ENCODE measurements around the gene SLC35G6. TPM values are rescaled to one million over a fixed set of nuclear protein-coding genes. Genes with fewer than 3 reads are reported as not detected.

The SLC35G6 gene
- total RNA-seq, 4 donors from 2014 or later: not detected

DNA sequence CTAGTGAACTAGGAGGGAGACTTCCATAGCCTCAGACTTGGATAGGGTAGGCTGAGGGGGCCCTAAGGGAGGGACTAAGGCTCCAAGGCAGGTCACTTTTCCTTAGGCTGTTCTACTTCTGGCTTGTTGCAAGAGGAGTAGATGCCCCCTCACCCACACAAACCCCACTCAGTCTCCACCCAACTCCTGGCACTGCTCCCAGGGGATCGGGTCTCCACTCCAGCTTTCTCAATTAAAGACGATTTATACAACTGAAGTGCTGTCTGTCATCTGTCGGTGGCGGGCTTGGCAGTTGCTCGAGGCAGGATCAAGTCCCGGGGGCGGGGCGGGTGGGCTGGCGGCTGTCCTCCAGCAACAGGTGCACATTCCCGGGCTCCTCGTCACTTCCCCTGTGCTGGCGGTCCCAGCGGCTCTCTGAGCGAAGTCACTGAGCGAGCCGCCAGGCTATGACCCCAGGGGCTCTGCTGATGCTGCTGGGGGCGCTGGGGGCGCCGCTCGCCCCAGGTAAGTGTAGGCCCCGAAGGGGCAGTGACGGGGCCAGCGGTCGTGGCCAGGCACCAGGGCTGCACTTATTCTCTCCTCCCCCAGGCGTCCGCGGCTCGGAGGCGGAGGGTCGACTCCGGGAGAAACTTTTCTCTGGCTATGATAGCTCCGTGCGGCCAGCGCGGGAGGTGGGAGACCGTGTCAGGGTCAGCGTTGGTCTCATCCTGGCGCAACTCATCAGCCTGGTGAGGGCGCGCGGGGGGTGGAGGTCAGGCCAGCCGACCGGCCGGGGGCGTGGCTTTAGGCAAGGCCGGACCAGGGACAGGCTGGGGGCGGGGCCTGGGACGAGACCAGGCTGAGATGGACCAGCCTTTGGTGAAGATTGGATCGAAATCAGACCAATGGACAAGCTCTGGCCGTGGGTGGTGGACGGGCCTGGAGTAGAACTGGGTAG is 36.3 kb upstream of the SLC35G6 start, which contains the start of gene CHRNB1:
Gene CHRNB1, plus strand, starts transcription at position 380 of the 937 bp plus-strand sequence. Its CDS starts 67 bp downstream, at position 447.
- no peaks in the 10 kb centered on the region for H3K36me3 ChIP-seq
- 6 to 9% methylated on average over 9 to 12 of the region's 51 CpGs for WGBS, 2 donors
- H3K27ac ChIP-seq: peak within 1 kb of the TSS; percentile 39 to 80 (median 57)
- H3K27me3 ChIP-seq: peaks cover 0 to 61% (median 5%) of the 10 kb centered on the region in 4 donors
- no peak for DNase-seq
- H3K4me1 ChIP-seq: peaks cover 26 to 55% (median 35%) of the 10 kb centered on the region in 3 donors
- H3K4me3 ChIP-seq: peak within 1 kb of the TSS; percentile 11 to 64 (median 42)
- H3K9me3 ChIP-seq: no peaks in the 10 kb centered on the region
- intact Hi-C loops (cut with DNase I): loop anchor here (5.0 kb wide), 1 partner anchor 32 kb away; the partner anchor contains the start of gene ZBTB4
- TF ChIP-seq, protein P1, sequence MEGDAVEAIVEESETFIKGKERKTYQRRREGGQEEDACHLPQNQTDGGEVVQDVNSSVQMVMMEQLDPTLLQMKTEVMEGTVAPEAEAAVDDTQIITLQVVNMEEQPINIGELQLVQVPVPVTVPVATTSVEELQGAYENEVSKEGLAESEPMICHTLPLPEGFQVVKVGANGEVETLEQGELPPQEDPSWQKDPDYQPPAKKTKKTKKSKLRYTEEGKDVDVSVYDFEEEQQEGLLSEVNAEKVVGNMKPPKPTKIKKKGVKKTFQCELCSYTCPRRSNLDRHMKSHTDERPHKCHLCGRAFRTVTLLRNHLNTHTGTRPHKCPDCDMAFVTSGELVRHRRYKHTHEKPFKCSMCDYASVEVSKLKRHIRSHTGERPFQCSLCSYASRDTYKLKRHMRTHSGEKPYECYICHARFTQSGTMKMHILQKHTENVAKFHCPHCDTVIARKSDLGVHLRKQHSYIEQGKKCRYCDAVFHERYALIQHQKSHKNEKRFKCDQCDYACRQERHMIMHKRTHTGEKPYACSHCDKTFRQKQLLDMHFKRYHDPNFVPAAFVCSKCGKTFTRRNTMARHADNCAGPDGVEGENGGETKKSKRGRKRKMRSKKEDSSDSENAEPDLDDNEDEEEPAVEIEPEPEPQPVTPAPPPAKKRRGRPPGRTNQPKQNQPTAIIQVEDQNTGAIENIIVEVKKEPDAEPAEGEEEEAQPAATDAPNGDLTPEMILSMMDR (IDR thresholded peaks at IDR 0.05): peak in 2 of 6 experiments; percentile 4 to 6
- TF ChIP-seq POLR2A (IDR thresholded peaks at IDR 0.05): no peak

DNA sequence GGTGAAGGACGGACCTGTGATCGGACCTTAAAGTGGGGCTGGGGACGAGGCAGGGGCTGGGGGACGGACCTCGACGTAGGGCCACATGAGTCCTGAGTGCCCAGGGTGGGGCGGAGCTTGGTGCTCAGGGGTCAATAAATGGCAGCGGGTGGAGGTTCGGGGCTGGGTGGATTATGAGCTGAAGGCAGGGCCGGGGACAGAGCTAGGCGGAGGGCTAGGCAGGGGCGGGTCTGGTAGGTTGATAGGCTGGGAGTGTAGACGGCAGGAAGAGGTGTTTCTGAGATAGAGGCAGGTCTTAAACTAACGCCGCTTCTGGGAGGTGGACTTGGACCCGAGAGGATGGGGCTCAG is 35.7 kb upstream of the SLC35G6 start:
- peak overlapping the region; percentile 11 to 64 (median 42) for H3K4me3 ChIP-seq
- 15 to 22% methylated on average over 16 of the region's 16 CpGs for WGBS, 2 donors
- peaks cover 0 to 55% (median 3%) of the 10 kb centered on the region in 4 donors for H3K27me3 ChIP-seq
- H3K4me1 ChIP-seq: peaks cover 22 to 55% (median 29%) of the 10 kb centered on the region in 3 donors
- no peaks in the 10 kb centered on the region for H3K36me3 ChIP-seq
- intact Hi-C loops (cut with DNase I): no loop called here
- DNase-seq: no peak
- H3K27ac ChIP-seq: peak overlapping the region in 3 of 4 donors; percentile 38 to 80 (median 67)
- no peak for TF ChIP-seq POLR2A (IDR thresholded peaks at IDR 0.05)
- TF ChIP-seq, protein P1 (IDR thresholded peaks at IDR 0.05): no peak
- no peaks in the 10 kb centered on the region for H3K9me3 ChIP-seq

DNA sequence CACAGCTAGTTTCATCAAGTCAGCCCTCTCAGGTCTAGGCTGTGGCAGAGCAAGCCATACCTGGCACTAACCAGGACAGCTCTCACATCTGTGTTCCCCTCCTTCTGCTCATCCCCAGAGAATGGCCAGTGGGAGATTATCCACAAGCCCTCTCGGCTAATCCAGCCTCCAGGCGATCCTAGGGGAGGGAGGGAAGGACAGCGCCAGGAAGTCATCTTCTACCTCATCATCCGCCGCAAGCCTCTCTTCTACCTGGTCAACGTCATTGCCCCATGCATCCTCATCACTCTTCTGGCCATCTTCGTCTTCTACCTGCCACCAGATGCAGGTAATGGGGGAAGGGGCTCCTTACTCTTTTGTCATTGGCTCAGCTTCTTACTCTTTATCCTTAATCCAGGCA is 32.8 kb upstream of the SLC35G6 start:
- 84 to 92% methylated on average over 7 of the region's 7 CpGs for WGBS, 2 donors
- H3K27ac ChIP-seq: no peak overlapping the region
- intact Hi-C loops (cut with DNase I): no loop called here
- no peak overlapping the region for H3K4me3 ChIP-seq
- peaks cover 0 to 50% (median 3%) of the 10 kb centered on the region in 4 donors for H3K27me3 ChIP-seq
- TF ChIP-seq, protein P1 (IDR thresholded peaks at IDR 0.05): no peak
- TF ChIP-seq POLR2A (IDR thresholded peaks at IDR 0.05): no peak
- no peak for DNase-seq
- H3K4me1 ChIP-seq: peaks cover 22 to 56% (median 28%) of the 10 kb centered on the region in 3 donors
- H3K9me3 ChIP-seq: no peaks in the 10 kb centered on the region
- no peaks in the 10 kb centered on the region for H3K36me3 ChIP-seq

DNA sequence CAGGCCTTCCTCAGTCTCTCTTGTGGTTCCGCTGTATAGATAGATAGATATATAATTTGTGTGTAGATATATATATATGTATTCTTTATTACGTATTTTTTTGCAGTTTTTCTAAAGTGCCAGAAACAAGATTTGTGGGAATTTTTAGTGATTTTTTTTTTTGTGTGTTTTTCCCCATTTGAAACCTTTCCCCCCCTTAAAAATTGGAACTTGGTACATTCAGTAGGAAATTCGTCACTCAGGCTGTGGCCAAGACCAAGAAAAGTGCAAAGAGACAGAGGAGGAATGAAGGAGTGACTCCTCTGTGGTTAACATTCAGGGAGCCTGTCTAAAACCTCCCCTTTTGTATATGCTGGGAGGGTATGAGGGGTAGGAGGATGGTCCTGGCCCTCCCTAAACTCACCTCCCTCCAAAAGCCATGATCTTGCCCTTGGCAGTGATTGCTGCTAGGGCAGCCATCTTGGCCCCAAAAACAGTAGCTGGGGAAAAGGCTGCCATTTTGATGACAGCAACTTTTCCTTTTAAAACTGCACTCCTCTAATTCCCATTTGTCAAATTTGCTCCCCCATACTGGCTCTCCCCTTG is 21.2 kb upstream of the SLC35G6 start:
- WGBS, 2 donors: 60 to 70% methylated on average over 3 of the region's 3 CpGs
- Histone ChIP-seq H3K9me3 (no peaks in the 10 kb centered on the region), H3K27ac (no peak overlapping the region), H3K36me3 (peaks cover 5 to 31% (median 10%) of the 10 kb centered on the region in 3 donors), H3K4me1 (peaks cover 7 to 53% (median 10%) of the 10 kb centered on the region in 3 donors), H3K27me3 (no peaks in the 10 kb centered on the region), H3K4me3 (no peak overlapping the region)
- intact Hi-C loops (cut with DNase I): no loop called here
- no peak for DNase-seq
- TF ChIP-seq, protein P1 (IDR thresholded peaks at IDR 0.05): no peak
- no peak for TF ChIP-seq POLR2A (IDR thresholded peaks at IDR 0.05)
